Breast epithelium (tissue), 4 donors: Measurements from ENCODE around the gene SEMA3E. TPM values are rescaled to one million over a fixed set of nuclear protein-coding genes. Genes with fewer than 3 reads are reported as not detected.

ENCODE experiments used
- DNase-seq, 2 donors: peaks; one replicate each; pipeline ENCODE4 v3.0.0-alpha.2; 2019; ENCODE audit warnings: low spot score in 2 of 2
- H3K27ac ChIP-seq, 2 donors: fragments of 200-600 bp; sonication (generic) in 1 of 2; one replicate each; pipeline ENCODE4 v1.5.1; 2016 to 2019; ENCODE audit warnings: mild to moderate bottlenecking in 1 of 2
- H3K27me3 ChIP-seq, 2 donors: fragments of 200-600 bp; sonication (generic) in 1 of 2; one replicate each; pipeline versions ENCODE4 v1.5.1 to v1.6.0; 2017 to 2019; ENCODE audit warnings: control low read depth in 1 of 2, mild to moderate bottlenecking in 1 of 2
- H3K36me3 ChIP-seq: fragments of 200-600 bp; one replicate; pipeline ENCODE4 v1.5.1; 2019
- H3K4me1 ChIP-seq, 2 donors: fragments of 200-600 bp; sonication (generic); one replicate each; pipeline ENCODE4 v1.5.1; 2016 to 2019; ENCODE audit warnings: control low read depth in 1 of 2
- H3K4me3 ChIP-seq, 3 donors: fragments of 200-600 bp; sonication (generic); 1 replicate in 2 of 3; 2 replicates in 1 of 3; pipeline ENCODE4 v1.5.1; 2016 to 2019; ENCODE audit warnings: mild to moderate bottlenecking in 3 of 3, moderate library complexity in 2 of 3
- H3K9me3 ChIP-seq, 2 donors: fragments of 200-600 bp; sonication (generic) in 1 of 2; one replicate each; pipeline ENCODE4 v1.5.1; 2016 to 2019; ENCODE audit warnings: control low read depth in 1 of 2
- CTCF ChIP-seq, 3 donors: fragments of 450-650 bp; IDR thresholded peaks; one replicate each; pipeline ENCODE4 v1.5.1; 2016 to 2017; ENCODE audit warnings: antibody characterized with exemption in 3 of 3, mild to moderate bottlenecking in 3 of 3, moderate library complexity in 3 of 3
- POLR2A ChIP-seq: fragments of 450-650 bp; IDR thresholded peaks from one replicate; pipeline ENCODE4 v1.6.1; 2016; ENCODE audit warnings: antibody characterized with exemption, mild to moderate bottlenecking, moderate library complexity
- POLR2AphosphoS5 ChIP-seq, 3 donors: sonication (generic); formaldehyde crosslinking; IDR thresholded peaks; one replicate each; pipeline ENCODE4 v1.6.1; 2017; ENCODE audit warnings: antibody characterized with exemption in 3 of 3
- intact Hi-C: fragments of 100-400 bp; cut with DNase I; formaldehyde crosslinking; loops from one replicate; pipeline ENCODE4 v1.15.1; 2023; ENCODE audit warnings: low total_unique reads
- total RNA-seq, 3 donors: library from RNA; depleted of rRNA; stranded (reverse); fragments of >200 nt; gene quantifications; one replicate each; pipeline ENCODE4 v1.1.0, GENCODE V29; 2016

The SEMA3E gene
- total RNA-seq, 3 donors from 2014 or later = 4.3 to 13.5 (median 11.8) TPM

DNA sequence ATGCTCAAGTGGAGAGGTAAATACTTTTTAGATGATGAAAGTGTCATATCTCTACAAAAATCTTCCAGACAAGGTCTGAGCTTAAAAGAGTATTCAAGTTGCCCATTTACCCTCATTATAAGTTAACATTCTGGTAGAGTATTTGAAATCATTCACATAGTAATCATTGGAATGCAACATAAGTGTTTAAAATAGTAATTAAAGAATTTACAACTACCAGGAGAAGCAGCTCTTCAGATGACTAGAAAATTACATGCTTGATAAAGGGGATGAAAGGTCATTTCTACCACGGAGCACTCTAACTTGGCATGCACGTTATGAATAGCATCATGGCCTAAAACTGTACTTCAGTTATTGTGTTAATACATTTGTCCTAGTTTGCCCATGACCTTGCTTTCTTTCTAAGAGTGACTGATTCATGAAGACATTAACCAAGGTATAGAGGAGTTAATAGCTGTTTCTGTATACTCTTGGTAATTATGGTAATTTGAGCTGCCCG lies 120.0 kb downstream of the SEMA3E start:
- no peak for TF ChIP-seq POLR2A
- DNase-seq = no peak
- Histone ChIP-seq H3K27ac (no peak overlapping the region), H3K9me3 (no peaks in the 10 kb centered on the region), H3K4me3 (no peak overlapping the region), H3K27me3 (no peaks in the 10 kb centered on the region), H3K4me1 (no peaks in the 10 kb centered on the region), H3K36me3 (no peaks in the 10 kb centered on the region)
- intact Hi-C loops = no loop called here

GRCh38 chr7:83524277-83525075 lies 124.5 kb downstream of the SEMA3E start:
- no peak overlapping the region for H3K4me3 ChIP-seq
- no peaks in the 10 kb centered on the region for H3K27me3 ChIP-seq
- no peak overlapping the region for H3K27ac ChIP-seq
- no peak for TF ChIP-seq CTCF (IDR thresholded peaks at IDR 0.05)
- no peak for TF ChIP-seq POLR2AphosphoS5 (IDR thresholded peaks at IDR 0.05)
- intact Hi-C loops = no loop called here
- no peaks in the 10 kb centered on the region for H3K4me1 ChIP-seq
- H3K9me3 ChIP-seq = no peaks in the 10 kb centered on the region
- H3K36me3 ChIP-seq = no peaks in the 10 kb centered on the region
- DNase-seq = no peak

GRCh38 chr7:83520726-83521125 lies 128.2 kb downstream of the SEMA3E start:
- intact Hi-C loops = no loop called here
- Histone ChIP-seq H3K36me3 (no peaks in the 10 kb centered on the region), H3K4me1 (no peaks in the 10 kb centered on the region), H3K27ac (no peak overlapping the region), H3K4me3 (no peak overlapping the region), H3K9me3 (no peaks in the 10 kb centered on the region), H3K27me3 (no peaks in the 10 kb centered on the region)
- no peak for TF ChIP-seq POLR2A
- no peak for DNase-seq

DNA sequence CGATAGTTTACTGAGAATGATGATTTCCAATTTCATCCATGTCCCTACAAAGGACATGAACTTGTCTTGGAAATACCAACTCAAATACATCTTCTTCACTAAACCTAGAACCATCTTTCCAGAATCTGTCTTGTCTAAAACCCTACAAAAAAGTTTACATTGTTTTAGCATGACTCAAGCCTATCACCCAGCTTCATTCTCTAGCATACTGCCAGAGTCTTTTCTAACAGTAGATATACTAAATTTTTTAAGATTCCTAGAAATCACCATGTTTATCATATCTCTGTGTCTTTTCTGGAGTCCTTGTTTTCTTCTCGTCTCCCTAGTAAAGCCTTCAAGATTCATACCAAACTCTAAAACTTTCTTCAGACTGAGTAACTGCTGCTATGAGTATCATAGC lies 129.7 kb downstream of the SEMA3E start:
- intact Hi-C loops = loop anchor here (10.0 kb wide), 1 partner anchor 74 kb away; no protein-coding TSS in a partner anchor
- H3K27me3 ChIP-seq = no peaks in the 10 kb centered on the region
- TF ChIP-seq POLR2A (no peak), CTCF (IDR thresholded peaks at IDR 0.05) (no peak), POLR2AphosphoS5 (IDR thresholded peaks at IDR 0.05) (no peak)
- H3K4me1 ChIP-seq = no peaks in the 10 kb centered on the region
- H3K27ac ChIP-seq = no peak overlapping the region
- H3K4me3 ChIP-seq = no peak overlapping the region
- DNase-seq = no peak
- no peaks in the 10 kb centered on the region for H3K36me3 ChIP-seq
- H3K9me3 ChIP-seq = no peaks in the 10 kb centered on the region

- no peak overlapping the region for H3K4me3 ChIP-seq
- DNase-seq = no peak
Measured at GRCh38 chr7:83517035-83517700, 131.8 kb downstream of the SEMA3E start.

More at GRCh38 chr7:83517035-83517700, 131.8 kb downstream of the SEMA3E start:
- H3K27ac ChIP-seq = no peak overlapping the region
- no peaks in the 10 kb centered on the region for H3K36me3 ChIP-seq
- no peaks in the 10 kb centered on the region for H3K9me3 ChIP-seq
- TF ChIP-seq POLR2AphosphoS5 (IDR thresholded peaks at IDR 0.05) (no peak), POLR2A (no peak), CTCF (IDR thresholded peaks at IDR 0.05) (no peak)
- H3K27me3 ChIP-seq = no peaks in the 10 kb centered on the region
- no peaks in the 10 kb centered on the region for H3K4me1 ChIP-seq
- intact Hi-C loops = loop anchor here (10.0 kb wide), 1 partner anchor 72 kb away; no protein-coding TSS in a partner anchor
